Stimulated activated naive CD8-positive, alpha-beta T cell treated with anti-CD3 and anti-CD28 coated beads, Interleukin-15, Interleukin-2, amounts not matched to agents 100 U/mL and 50 U/mL, for 24 hours (primary cell): ENCODE results near the gene RNH1.
A peak's percentile ranks its signal among the peaks of the same experiment; 100 is the strongest.

Source experiments
- ATAC-seq: fragments of 150-1000 bp; cut with Tn5 transposase; one replicate; pipeline ENCODE4 v1.10.0; 2021
- DNase-seq: peaks from one replicate; pipeline ENCODE4 v3.0.0; 2021

Gene RNH1

DNA sequence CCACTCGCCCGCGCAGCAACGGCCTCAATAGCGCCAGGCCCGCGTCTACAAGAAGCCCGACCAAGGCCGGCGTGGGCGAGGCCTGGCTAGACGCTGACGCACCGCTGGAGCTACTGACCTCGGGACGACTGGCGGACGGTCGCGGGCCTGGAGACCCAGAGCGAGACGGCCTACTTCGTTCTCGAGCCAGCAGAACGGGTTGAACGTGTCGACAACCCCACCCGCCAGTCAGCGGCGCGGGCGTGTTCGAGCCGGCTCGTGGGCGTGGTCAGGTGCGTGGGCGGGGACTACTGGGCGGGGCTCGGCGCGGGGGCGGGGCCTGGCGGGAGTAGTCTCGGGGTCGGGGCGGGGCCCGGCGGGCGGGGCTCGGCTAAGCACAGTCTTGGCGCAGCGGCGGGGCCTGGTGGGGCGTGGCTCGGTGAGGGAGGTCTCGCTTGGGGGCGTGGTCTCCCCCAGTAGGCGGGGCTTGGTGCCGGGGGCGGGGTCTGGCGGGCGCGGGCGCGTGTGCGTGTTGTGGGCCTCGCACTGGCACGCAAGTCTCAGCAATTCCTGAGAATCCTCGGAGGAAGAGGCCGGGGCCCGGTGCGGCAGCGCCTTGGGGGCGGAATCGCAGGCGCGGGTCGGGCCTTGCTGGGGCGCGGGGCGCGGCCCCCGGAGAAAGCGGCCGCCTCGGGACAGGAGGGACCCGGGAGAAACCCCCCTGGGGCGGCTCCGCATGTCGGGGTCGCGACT, at the start of gene RNH1:
Gene RNH1, minus strand, starts transcription at position 248 of the 732 bp plus-strand sequence. CDS start 5,080 bp downstream, outside the sequence.
- ATAC-seq (peak; percentile 85), DNase-seq (peak; percentile 100)

- DNase-seq (no peak), ATAC-seq (no peak)
These were observed 49.0 kb upstream of the RNH1 start for GRCh38 chr11:555780-556661.

- peak; percentile 3 for ATAC-seq
- no peak for DNase-seq
These were observed 48.3 kb upstream of the RNH1 start for GRCh38 chr11:555227-555779.

GRCh38 chr11:554428-555226, 47.6 kb upstream of the RNH1 start:
- ATAC-seq (peak; percentile 66), DNase-seq (peak; percentile 78)

- no peak for ATAC-seq
- DNase-seq = no peak
These were observed 46.9 kb upstream of the RNH1 start for GRCh38 chr11:553988-554340.

GRCh38 chr11:553083-553987, 46.3 kb upstream of the RNH1 start:
- ATAC-seq (no peak), DNase-seq (no peak)

GRCh38 chr11:551596-551995, 44.6 kb upstream of the RNH1 start:
- DNase-seq = no peak
- no peak for ATAC-seq

DNA sequence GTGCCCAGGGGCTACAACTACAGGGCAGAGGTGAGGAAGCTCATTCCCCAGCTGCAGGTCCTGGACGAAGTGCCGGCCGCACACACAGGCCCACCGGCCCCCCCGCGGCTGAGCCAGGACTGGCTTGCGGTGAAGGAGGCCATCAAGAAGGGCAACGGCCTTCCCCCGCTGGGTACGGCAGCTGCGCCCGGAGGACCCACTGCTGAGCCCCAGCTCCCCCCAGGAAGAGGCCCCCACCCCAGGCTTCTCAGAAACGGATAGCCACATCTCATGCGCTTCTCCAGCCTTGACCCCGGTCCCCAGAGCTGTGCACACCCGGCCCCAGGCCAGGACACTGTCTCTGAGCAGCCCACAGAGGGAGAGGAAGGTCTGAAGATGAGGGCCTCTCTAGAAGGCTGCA, 44.1 kb upstream of the RNH1 start:
- ATAC-seq (no peak), DNase-seq (no peak)

- no peak for ATAC-seq
- DNase-seq = no peak
These were observed 43.7 kb upstream of the RNH1 start for GRCh38 chr11:550746-551085.

GRCh38 chr11:550021-550745, 43.1 kb upstream of the RNH1 start:
- no peak for ATAC-seq

DNA sequence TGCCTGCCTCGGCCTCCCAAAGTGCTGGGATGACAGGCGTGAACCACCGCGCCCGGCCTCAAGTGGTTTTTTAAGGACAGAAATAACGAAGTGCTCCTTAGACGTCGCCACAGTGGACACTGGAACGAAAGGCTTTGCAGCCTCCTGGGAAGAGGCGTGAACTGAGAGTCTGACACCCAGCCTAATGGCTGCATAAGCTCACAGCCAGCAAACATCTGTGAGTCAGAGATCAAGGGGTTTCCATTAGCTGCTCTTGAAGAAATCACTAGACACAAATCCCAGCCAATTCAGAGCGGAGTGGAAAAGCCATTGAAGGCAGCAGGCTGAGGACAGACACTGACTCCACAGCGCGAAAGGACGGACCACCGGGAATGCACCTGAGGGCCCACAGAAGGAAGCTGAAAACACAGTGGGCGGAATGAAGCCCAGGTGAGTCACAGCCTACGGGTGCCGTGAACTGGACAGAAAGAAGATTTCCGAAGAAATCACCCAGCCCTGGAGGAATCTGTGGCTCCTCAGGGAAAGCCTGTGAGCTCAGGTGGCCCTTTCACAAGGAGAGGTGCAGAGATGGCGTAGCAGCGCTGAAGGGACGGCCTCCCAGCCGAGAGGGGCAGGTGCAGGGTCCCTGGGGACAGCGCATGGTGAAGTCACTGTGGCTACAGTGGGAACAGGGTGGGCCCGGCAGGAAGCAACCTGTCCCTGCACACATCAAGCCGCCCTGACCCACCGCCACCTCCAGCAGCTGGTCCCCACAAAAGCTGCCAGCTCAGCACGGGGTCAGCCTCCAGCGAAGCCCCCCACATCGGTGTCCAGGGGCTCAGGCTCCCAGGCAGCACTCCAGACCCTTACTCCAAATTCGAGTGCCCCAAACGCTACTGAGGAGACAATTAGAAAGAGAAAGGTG, 41.9 kb upstream of the RNH1 start:
- no peak for DNase-seq
- no peak for ATAC-seq

More at GRCh38 chr11:550021-550745, 43.1 kb upstream of the RNH1 start:
- no peak for DNase-seq

- ATAC-seq (no peak), DNase-seq (no peak)
These were observed 38.1 kb upstream of the RNH1 start for GRCh38 chr11:545171-545570.

GRCh38 chr11:544817-545166, 37.8 kb upstream of the RNH1 start:
- no peak for ATAC-seq
- no peak for DNase-seq

- no peak for DNase-seq
- no peak for ATAC-seq
These were observed 34.4 kb upstream of the RNH1 start for GRCh38 chr11:541433-541885.

DNA sequence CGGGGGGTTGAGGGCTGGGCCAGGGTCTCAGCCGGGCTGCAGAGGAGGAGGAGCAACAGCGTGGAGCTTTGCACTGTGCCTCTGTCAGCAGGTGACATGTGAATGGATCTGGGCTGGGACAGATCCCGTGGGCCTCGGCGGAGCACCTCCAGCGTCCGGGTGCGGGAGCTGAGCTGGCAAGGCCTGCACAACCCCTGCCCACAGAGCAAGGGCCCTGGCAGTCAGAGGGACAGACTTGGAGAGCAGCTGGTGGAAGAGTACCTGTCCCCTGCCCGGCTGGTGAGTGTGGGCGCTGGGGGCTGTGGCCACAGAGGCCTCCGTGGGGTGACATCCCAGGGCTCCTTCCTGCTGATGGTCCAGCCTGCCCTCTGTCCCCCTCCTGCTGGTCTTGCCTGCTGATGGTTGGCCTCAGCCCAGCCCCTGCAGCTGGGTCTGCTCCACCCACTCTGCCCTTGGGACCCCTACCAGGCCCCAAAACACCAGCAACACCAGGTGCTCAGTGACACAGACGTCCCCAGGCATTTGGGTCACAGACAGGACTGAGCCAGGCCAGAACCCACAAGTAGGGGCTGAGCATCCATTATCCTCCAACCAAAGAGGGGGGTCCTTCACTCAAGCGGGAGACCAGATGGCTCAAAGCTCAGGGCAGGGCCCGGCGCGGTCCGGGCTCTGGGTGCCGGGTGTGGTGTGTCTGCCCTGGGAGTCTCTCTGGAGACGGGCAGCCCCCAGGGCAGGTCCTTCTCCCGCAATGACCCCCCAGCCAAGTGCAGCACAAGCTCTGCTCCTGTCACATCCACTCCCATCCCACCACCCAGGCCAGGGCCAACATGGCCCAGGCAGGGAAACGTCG, 33.8 kb upstream of the RNH1 start:
- ATAC-seq = no peak
- DNase-seq = no peak

- no peak for DNase-seq
- ATAC-seq = no peak
These were observed 33.0 kb upstream of the RNH1 start for GRCh38 chr11:539971-540481.

GRCh38 chr11:538431-539051, 31.5 kb upstream of the RNH1 start:
- DNase-seq = no peak
- no peak for ATAC-seq
